22Rv1 (cell line): ENCODE measurements around the gene AJUBA.

Source experiments
- ZFX ChIP-seq: fragments of 450-650 bp; IDR thresholded peaks from 2 replicates; pipeline ENCODE4 v1.6.1; 2017; ENCODE audit warnings: antibody characterized with exemption, borderline replicate concordance
- TF ChIP-seq, protein P1 (sequence below): fragments of 450-650 bp; IDR thresholded peaks from 2 replicates; pipeline ENCODE4 v1.5.1; 2017; ENCODE audit warnings: mild to moderate bottlenecking

DNA sequence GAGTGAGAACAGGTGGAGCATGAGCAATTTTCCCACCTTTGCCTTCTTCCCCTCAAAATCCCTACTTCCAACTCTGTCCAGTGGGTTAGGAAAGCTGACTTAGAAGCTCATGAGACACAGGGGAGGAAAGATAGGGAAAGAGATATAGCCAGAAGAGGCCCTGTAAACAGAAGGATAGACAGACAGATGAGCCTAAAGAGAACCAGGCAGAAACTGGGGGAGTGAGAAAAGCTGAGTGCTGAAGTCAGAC is 5.0 kb downstream of the AJUBA start:
- TF ChIP-seq, protein P1, sequence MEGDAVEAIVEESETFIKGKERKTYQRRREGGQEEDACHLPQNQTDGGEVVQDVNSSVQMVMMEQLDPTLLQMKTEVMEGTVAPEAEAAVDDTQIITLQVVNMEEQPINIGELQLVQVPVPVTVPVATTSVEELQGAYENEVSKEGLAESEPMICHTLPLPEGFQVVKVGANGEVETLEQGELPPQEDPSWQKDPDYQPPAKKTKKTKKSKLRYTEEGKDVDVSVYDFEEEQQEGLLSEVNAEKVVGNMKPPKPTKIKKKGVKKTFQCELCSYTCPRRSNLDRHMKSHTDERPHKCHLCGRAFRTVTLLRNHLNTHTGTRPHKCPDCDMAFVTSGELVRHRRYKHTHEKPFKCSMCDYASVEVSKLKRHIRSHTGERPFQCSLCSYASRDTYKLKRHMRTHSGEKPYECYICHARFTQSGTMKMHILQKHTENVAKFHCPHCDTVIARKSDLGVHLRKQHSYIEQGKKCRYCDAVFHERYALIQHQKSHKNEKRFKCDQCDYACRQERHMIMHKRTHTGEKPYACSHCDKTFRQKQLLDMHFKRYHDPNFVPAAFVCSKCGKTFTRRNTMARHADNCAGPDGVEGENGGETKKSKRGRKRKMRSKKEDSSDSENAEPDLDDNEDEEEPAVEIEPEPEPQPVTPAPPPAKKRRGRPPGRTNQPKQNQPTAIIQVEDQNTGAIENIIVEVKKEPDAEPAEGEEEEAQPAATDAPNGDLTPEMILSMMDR = no peak
- no peak for TF ChIP-seq ZFX
